Keratinocyte (primary cell): Measurements from ENCODE around the gene HPCAL1.
"Not testable (repeated sequence)": the region's sequence is repeated elsewhere in the genome, so short reads cannot be mapped to it uniquely, and the experiment has no call there.

Experiments used
- CTCF ChIP-seq, 3 experiments: IDR thresholded peaks in 1 of 3; conservative IDR thresholded peaks in 1 of 3; optimal IDR thresholded peaks in 1 of 3; 2 replicates in 2 of 3; 3 replicates in 1 of 3; pipeline versions ENCODE3 to v1.5.1; 2011; ENCODE audit warnings: low read length in 3 of 3, mild to moderate bottlenecking in 3 of 3, moderate library complexity in 2 of 3, control low read depth in 1 of 3, inconsistent platforms in 1 of 3; ENCODE audit not compliant: insufficient read depth in 2 of 3; ENCODE audit errors: extremely low read depth in 1 of 3
- EZH2 ChIP-seq: IDR thresholded peaks from one replicate; pipeline ENCODE4 v1.6.1; 2012; ENCODE audit warnings: inconsistent platforms, mild to moderate bottlenecking, low read length, moderate library complexity

- TF ChIP-seq CTCF (optimal IDR thresholded peaks at IDR 0.05 in 1 of 3, IDR thresholded peaks at IDR 0.05 in 1 of 3, conservative IDR thresholded peaks at IDR 0.05 in 1 of 3; ENCODE audit: extremely low read depth in 1 of 3, insufficient read depth in 2 of 3, low read length in 3 of 3); EZH2: not testable (repeated sequence)
Observed at GRCh38 chr2:10442469-10443126, 139.9 kb downstream of the HPCAL1 start.
